ENCODE measurements around the gene PPM1M. TPM values are rescaled to one million over a fixed set of nuclear protein-coding genes. Genes with fewer than 3 reads are reported as not detected.

PPM1M gene
- total and polyA plus RNA-seq, 10 of the 15 experiments (the other 5 are each of a cell fraction or from before 2014, with no cell fraction given) = 7.3 to 24.8 (median 15.8) TPM

GRCh38 chr3:52238761-52239701 lies 6.5 kb upstream of the PPM1M start, which contains the start of gene TWF2 (continued):
- TF ChIP-seq, protein P1, sequence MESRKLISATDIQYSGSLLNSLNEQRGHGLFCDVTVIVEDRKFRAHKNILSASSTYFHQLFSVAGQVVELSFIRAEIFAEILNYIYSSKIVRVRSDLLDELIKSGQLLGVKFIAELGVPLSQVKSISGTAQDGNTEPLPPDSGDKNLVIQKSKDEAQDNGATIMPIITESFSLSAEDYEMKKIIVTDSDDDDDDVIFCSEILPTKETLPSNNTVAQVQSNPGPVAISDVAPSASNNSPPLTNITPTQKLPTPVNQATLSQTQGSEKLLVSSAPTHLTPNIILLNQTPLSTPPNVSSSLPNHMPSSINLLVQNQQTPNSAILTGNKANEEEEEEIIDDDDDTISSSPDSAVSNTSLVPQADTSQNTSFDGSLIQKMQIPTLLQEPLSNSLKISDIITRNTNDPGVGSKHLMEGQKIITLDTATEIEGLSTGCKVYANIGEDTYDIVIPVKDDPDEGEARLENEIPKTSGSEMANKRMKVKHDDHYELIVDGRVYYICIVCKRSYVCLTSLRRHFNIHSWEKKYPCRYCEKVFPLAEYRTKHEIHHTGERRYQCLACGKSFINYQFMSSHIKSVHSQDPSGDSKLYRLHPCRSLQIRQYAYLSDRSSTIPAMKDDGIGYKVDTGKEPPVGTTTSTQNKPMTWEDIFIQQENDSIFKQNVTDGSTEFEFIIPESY (IDR thresholded peaks at IDR 0.05) = no peak
- TF ChIP-seq POLR2AphosphoS2 (IDR thresholded peaks at IDR 0.05; ENCODE audit: low read depth, low read length) = peak; percentile 83
- peak; percentile 30; the same call in 1 of the 2 replicates for TF ChIP-seq RAD21 (IDR thresholded peaks at IDR 0.05; ENCODE audit: insufficient read depth, low read depth, low read length)
- TF ChIP-seq RB1 (IDR thresholded peaks at IDR 0.05; ENCODE audit: borderline replicate concordance) = peak; percentile 58; the same call in 1 of the 2 replicates
- no peak for TF ChIP-seq TBL1XR1 (IDR thresholded peaks at IDR 0.05; ENCODE audit: low read depth, low read length)
- peak; percentile 24 for TF ChIP-seq MEF2B (IDR thresholded peaks at IDR 0.05; ENCODE audit: partially characterized antibody, poor library complexity, severe bottlenecking)
- TF ChIP-seq EP300 (IDR thresholded peaks at IDR 0.05; ENCODE audit: borderline replicate concordance in 1 of 2, control insufficient read depth in 1 of 2, low read depth in 2 of 2, low read length in 2 of 2) = no peak
- TF ChIP-seq ZBTB4 (CRISPR knock-in tag; IDR thresholded peaks at IDR 0.05) = no peak
- TF ChIP-seq RELA (IDR thresholded peaks at IDR 0.05; ENCODE audit: borderline replicate concordance, partially characterized antibody) = no peak
- TF ChIP-seq JUND (IDR thresholded peaks at IDR 0.05; ENCODE audit: low read depth, low read length) = no peak
- peak; percentile 35; the same call in 1 of the 2 replicates for TF ChIP-seq MTA2 (IDR thresholded peaks at IDR 0.05; ENCODE audit: low read depth)
- TF ChIP-seq RCOR1 (conservative IDR thresholded peaks at IDR 0.05; ENCODE audit: low read depth, low read length) = no peak
- no peak for TF ChIP-seq TARDBP (IDR thresholded peaks at IDR 0.05; ENCODE audit: borderline replicate concordance)
- TF ChIP-seq, protein P2, sequence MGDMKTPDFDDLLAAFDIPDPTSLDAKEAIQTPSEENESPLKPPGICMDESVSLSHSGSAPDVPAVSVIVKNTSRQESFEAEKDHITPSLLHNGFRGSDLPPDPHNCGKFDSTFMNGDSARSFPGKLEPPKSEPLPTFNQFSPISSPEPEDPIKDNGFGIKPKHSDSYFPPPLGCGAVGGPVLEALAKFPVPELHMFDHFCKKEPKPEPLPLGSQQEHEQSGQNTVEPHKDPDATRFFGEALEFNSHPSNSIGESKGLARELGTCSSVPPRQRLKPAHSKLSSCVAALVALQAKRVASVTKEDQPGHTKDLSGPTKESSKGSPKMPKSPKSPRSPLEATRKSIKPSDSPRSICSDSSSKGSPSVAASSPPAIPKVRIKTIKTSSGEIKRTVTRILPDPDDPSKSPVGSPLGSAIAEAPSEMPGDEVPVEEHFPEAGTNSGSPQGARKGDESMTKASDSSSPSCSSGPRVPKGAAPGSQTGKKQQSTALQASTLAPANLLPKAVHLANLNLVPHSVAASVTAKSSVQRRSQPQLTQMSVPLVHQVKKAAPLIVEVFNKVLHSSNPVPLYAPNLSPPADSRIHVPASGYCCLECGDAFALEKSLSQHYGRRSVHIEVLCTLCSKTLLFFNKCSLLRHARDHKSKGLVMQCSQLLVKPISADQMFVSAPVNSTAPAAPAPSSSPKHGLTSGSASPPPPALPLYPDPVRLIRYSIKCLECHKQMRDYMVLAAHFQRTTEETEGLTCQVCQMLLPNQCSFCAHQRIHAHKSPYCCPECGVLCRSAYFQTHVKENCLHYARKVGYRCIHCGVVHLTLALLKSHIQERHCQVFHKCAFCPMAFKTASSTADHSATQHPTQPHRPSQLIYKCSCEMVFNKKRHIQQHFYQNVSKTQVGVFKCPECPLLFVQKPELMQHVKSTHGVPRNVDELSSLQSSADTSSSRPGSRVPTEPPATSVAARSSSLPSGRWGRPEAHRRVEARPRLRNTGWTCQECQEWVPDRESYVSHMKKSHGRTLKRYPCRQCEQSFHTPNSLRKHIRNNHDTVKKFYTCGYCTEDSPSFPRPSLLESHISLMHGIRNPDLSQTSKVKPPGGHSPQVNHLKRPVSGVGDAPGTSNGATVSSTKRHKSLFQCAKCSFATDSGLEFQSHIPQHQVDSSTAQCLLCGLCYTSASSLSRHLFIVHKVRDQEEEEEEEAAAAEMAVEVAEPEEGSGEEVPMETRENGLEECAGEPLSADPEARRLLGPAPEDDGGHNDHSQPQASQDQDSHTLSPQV (IDR thresholded peaks at IDR 0.05) = no peak
- no peak for TF ChIP-seq RUNX3 (IDR thresholded peaks at IDR 0.05; ENCODE audit: low read length)
- TF ChIP-seq RAD51 (IDR thresholded peaks at IDR 0.05) = no peak
- TF ChIP-seq CREM (IDR thresholded peaks at IDR 0.05; ENCODE audit: low read depth) = 0 out of 2 replicates have a peak, but pooled peaks have one; percentile 30
